Measurements from ENCODE around the gene ASB1. TPM values are rescaled to one million over a fixed set of nuclear protein-coding genes. Genes with fewer than 3 reads are reported as not detected.

Gene ASB1
- total and polyA plus RNA-seq, 2 of the 13 experiments (the other 11 are each of a cell fraction or from before 2014, with no cell fraction given) = 48.6 to 49.2 TPM

DNA sequence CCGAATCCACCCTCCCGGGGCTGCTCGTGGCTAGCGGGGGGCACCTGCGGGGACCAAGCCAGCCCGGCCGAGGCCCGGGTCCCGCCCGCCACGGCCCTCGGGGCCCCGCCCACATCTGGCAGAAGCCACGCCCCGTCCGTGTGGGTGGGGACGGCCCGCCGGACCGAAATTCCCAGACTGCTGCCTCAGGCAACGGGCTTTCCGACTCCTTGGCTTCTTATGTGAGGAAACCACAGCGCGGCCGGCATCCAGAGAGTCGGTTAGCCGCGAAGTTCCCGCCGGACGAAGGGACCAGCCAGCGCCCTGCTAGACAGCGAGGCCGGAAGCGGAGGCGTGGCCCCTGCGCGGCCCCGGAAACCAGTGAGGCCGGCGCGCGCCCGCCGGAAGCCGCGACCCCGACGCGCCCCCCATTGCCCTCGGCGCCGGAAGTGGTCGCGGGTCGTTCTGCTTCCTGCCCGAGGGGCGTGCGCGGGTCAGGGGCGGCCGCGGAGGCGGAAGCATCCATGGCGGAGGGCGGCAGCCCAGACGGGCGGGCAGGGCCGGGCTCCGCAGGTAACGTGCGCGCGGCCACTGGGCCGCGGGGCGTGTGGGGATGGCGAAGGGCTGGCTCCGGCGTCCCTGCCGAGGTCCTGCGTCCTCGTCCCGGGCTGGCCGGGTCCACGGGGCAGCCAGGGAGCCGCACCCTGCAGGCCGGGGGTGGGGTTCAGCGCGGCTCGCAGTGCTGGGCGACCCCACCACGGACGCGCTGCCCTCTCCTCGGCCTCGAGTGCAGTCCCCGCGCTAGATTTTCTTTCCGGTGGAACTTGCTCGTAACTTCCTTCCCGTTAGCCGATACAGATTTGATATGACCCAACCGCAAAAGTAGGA lies at the start of gene ASB1 (continued):
- TF ChIP-seq, protein P1, sequence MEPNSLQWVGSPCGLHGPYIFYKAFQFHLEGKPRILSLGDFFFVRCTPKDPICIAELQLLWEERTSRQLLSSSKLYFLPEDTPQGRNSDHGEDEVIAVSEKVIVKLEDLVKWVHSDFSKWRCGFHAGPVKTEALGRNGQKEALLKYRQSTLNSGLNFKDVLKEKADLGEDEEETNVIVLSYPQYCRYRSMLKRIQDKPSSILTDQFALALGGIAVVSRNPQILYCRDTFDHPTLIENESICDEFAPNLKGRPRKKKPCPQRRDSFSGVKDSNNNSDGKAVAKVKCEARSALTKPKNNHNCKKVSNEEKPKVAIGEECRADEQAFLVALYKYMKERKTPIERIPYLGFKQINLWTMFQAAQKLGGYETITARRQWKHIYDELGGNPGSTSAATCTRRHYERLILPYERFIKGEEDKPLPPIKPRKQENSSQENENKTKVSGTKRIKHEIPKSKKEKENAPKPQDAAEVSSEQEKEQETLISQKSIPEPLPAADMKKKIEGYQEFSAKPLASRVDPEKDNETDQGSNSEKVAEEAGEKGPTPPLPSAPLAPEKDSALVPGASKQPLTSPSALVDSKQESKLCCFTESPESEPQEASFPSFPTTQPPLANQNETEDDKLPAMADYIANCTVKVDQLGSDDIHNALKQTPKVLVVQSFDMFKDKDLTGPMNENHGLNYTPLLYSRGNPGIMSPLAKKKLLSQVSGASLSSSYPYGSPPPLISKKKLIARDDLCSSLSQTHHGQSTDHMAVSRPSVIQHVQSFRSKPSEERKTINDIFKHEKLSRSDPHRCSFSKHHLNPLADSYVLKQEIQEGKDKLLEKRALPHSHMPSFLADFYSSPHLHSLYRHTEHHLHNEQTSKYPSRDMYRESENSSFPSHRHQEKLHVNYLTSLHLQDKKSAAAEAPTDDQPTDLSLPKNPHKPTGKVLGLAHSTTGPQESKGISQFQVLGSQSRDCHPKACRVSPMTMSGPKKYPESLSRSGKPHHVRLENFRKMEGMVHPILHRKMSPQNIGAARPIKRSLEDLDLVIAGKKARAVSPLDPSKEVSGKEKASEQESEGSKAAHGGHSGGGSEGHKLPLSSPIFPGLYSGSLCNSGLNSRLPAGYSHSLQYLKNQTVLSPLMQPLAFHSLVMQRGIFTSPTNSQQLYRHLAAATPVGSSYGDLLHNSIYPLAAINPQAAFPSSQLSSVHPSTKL (CRISPR knock-in tag; IDR thresholded peaks at IDR 0.05) = peak; percentile 38; the same call in 1 of the 2 replicates
- TF ChIP-seq ATM (IDR thresholded peaks at IDR 0.05; ENCODE audit: borderline replicate concordance) = no peak
- TF ChIP-seq MEIS1 (CRISPR knock-in tag; IDR thresholded peaks at IDR 0.05; ENCODE audit: borderline replicate concordance) = peak; percentile 76
- peak; percentile 31; the same call in 1 of the 2 replicates for TF ChIP-seq HINFP (CRISPR knock-in tag; IDR thresholded peaks at IDR 0.05; ENCODE audit: low read depth)
- TF ChIP-seq DMAP1 (CRISPR knock-in tag; IDR thresholded peaks at IDR 0.05) = peak; percentile 93
- no peak for TF ChIP-seq ZNF207 (IDR thresholded peaks at IDR 0.05; ENCODE audit: borderline replicate concordance)
- no peak for TF ChIP-seq ZBTB42 (CRISPR knock-in tag; IDR thresholded peaks at IDR 0.05)
- no peak; the same call in 1 of the 2 replicates for TF ChIP-seq ZNF20 (CRISPR knock-in tag; IDR thresholded peaks at IDR 0.05)
- TF ChIP-seq ZFP36L1 (CRISPR knock-in tag; IDR thresholded peaks at IDR 0.05) = peak; percentile 86; the same call in 1 of the 2 replicates
- TF ChIP-seq, protein P2, sequence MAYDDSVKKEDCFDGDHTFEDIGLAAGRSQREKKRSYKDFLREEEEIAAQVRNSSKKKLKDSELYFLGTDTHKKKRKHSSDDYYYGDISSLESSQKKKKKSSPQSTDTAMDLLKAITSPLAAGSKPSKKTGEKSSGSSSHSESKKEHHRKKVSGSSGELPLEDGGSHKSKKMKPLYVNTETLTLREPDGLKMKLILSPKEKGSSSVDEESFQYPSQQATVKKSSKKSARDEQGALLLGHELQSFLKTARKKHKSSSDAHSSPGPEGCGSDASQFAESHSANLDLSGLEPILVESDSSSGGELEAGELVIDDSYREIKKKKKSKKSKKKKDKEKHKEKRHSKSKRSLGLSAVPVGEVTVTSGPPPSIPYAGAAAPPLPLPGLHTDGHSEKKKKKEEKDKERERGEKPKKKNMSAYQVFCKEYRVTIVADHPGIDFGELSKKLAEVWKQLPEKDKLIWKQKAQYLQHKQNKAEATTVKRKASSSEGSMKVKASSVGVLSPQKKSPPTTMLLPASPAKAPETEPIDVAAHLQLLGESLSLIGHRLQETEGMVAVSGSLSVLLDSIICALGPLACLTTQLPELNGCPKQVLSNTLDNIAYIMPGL (CRISPR knock-in tag; IDR thresholded peaks at IDR 0.05; ENCODE audit: borderline replicate concordance in 1 of 2, low read depth in 1 of 2) = peak; percentile 66 to 91; a peak in 3 of 4 replicates
- TF ChIP-seq GPBP1L1 (CRISPR knock-in tag; IDR thresholded peaks at IDR 0.05) = no peak
- TF ChIP-seq TERF1 (CRISPR knock-in tag; IDR thresholded peaks at IDR 0.05) = 0 out of 2 replicates have a peak, but pooled peaks have one; percentile 63
- TF ChIP-seq POLR2AphosphoS5 (IDR thresholded peaks at IDR 0.05; ENCODE audit: low read depth, low read length) = peak; percentile 87
- TF ChIP-seq, protein P3, sequence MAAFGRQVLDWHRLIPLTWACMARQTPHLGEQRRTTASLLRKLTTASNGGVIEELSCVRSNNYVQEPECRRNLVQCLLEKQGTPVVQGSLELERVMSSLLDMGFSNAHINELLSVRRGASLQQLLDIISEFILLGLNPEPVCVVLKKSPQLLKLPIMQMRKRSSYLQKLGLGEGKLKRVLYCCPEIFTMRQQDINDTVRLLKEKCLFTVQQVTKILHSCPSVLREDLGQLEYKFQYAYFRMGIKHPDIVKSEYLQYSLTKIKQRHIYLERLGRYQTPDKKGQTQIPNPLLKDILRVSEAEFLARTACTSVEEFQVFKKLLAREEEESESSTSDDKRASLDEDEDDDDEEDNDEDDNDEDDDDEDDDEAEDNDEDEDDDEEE (CRISPR knock-in tag; IDR thresholded peaks at IDR 0.05) = no peak; the same call in 1 of the 2 replicates
- peak; percentile 35 for TF ChIP-seq CBX1 (IDR thresholded peaks at IDR 0.05; ENCODE audit: low read depth)
- no peak; the same call in 1 of the 2 replicates for TF ChIP-seq ZNF30 (CRISPR knock-in tag; IDR thresholded peaks at IDR 0.05)
- TF ChIP-seq RBM22 (optimal IDR thresholded peaks at IDR 0.05; ENCODE audit: low read length) = no peak

All from HepG2 (cell line).